HG02571 (cell line): ENCODE data around the gene TMEM94.
A peak's percentile ranks its signal among the peaks of the same experiment; 100 is the strongest.
"Not testable (repeated sequence)": the region's sequence is repeated elsewhere in the genome, so short reads cannot be mapped to it uniquely, and the experiment has no call there.

Experiments
- ATAC-seq: cut with Tn5 transposase; IDR thresholded peaks from one replicate; pipeline ENCODE4 v1.9.1; 2021; ENCODE audit warnings: mild to moderate bottlenecking, moderate library complexity; ENCODE audit not compliant: unreplicated experiment

Gene TMEM94

DNA sequence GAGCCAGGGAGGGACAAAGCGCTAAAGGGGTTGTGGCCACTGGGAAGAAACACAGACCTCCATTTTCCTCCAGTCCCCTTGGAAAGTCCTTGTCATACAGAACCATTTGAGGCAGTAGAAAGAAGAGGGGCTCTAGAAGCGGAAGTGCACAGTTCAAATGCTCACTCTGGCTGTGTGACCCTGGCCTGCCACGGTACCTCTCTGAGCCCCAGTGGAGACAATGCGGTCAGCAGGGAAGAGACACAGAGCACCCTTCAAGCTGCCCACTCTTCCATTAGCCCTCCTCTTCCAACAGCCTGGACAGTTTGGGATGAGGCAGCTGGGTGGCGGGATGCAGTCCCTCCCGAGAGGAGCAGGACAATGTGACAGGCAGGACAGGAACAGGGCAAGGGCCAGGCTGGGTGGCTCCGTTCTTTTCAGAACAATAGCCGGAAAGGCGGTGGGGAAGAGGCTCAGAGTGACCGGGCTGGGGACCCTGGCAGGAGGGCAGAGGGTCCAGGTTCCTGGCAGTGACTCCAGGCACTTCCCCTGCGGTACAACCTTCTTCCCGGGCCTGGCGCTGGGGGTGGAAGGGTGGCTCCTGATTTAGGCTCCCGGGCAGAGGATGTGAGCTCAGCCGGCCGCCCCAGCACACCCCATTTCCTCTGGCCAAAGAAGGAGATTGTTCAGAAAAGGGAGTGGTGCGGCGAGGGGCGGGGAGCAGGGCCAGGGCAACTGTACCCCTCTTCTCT is 53.3 kb downstream of the TMEM94 start:
- ATAC-seq = no peak

DNA sequence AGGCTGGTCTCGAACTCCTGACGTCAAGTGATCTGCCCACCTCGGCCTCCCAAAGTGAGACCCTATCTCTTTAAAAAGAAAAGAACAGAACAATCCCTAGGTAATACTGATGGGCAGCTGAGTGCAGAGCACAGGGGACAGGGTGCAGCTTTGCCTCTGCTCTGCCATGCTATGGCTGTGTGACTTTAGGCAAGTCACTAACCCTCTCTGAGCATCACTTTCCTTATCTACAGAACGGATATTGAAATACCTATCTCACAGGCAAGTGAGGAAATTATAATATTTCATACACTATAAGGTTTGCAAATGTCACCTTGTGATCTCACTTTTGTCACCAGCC is 54.8 kb downstream of the TMEM94 start:
- ATAC-seq = no peak

DNA sequence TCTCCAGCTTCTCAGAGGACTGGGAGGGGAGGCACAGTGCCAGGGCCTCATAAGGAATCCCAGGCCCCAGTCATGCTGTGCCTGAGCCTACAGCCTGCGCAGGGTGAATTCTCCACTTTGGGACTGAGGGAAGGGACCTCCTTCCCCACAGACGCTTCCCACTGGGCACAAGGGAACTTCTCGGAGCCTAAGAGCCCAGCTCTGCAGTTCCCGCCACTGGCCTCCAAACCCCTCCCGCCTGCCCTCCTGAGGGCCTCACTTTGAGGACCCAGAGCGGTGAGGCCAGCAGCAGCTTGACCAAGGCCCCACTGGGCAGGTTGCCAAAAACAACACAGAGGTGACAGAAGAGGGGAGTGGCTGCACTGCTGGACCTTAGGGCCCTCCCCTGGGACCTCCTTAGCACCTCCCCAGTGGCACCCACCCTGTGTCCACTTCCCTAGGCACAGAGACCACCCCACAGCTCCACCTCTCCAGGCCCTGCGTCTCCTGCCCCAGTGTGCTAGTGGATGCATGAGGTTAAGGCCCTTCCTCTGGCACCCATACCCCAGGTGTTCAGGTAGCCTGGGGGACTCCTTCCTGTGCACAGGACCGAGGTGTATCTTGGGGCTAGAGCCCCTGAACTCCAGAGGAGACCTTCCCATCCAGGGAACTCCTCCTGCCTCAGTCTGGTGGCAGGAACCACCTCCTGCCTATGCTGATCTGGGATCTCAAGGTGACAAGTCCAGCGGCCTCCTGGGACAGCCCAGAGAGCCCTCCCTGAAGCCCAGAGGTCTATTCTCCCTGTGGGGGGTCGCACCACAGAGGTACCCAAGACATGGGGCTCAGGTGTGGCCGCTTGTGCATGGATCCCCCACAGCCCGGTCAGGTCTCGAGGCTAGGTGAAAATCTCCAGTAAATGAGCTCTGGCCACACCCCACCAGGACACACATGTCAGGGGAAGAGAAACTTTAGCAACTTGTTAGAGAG is 55.5 kb downstream of the TMEM94 start:
- no peak for ATAC-seq

DNA sequence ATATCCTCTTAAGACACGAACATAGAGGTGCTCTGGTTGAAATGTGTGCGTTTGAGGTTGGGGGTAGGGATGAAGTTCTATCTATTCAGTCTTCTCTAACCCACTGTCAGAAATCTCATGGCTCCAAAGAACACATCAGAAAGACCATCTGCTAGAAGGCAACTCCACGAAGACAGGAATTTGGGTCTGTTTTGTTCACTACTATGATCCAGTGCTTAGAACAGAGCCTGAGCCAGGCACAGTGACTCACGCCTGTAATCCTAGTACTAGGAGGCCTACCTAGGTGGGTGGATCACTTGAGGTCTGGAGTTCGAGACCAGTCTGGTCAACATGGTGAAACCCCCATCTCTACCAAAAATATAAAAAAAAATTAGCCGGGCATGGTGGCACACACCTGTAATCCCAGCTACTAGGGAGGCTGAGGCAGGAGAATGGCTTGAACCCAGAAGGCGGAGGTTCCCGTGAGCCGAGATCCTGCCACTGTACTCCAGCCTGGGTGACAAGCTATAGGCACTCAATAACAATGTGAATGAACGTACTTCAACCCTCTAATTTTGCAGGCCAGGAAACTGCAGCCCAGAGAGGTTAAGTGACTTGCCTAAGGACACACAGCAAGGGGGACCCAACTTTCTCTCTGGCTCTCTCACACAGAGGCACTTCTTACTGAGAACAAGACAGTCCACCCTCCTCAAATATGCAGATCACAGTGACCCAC is 56.6 kb downstream of the TMEM94 start:
- no peak for ATAC-seq

DNA sequence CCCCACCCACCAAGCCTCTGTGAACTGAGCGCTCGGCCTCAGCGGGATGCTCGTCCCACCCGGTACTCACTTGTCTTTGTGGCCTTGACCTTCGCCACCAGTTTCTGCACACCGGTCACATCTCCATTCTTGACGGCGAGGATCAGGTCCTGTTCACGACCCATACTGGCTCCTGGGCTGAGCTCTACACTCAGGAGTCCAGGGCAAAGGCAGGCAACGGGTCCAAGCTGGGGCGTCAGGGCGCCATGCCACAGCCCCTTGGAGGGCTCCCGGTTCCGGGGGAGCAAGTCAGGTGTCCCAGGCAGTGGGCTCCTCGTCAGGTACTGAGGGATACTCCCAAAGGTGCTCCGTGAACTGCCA is 57.2 kb downstream of the TMEM94 start:
- ATAC-seq = no peak

DNA sequence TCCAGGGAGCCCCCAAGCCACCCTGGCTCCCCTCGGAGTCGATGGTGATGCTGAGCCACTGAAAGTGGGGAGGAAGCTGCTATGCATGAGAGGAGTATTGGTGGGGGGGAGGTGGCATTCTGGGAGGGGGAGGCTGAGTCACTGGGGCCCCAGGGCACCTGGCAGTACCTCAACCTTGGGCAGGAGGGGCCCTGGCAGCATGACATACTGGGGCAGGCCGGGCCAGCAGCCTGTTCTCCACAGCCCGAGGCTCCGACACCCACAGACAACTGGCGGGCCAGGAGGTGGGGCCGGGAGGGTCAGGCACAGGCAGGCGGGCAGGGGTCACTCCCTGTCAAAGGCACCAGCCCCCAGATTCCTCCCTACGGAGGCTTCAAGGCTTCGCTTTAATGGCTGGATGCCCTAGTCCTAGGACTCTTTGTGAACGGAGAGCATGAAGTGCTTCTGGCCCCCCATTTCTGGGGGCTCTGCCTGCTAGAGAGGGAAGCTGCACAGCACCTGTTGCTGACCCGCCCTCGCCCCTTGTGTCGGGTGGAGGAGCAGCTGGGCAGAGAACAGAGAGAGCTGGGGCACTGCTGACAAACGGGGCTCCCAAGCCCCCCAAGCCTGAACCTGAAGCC is 58.0 kb downstream of the TMEM94 start:
- ATAC-seq = no peak

DNA sequence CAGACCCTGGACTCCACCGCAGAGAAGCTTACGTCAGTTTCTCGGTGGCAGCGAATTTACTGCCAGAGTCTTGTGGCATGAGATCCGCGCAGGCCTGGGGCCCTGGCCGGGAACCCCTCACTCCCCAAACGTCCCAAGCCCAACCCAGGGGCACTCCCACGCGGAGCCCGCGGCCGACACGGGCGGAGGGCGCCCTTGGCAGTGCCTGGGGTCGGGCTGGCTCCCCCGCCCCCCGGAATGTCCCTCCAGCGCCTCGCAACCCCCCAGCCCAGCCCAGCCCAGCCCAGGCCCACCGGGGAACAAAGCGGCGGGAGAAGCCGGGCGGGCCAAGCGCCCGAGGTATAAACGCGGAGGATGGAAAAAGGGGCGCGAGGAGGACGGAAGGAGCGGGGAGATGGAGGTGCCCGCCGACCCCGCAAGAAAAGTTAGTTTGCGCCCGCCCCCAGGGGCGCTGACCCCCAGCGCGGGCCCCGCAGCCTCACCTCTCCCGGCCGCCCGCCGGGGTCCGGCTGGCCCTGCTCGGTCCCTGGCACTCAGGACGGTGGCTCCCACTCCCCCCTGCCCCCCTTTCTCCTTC is 58.6 kb downstream of the TMEM94 start:
- no peak for ATAC-seq

DNA sequence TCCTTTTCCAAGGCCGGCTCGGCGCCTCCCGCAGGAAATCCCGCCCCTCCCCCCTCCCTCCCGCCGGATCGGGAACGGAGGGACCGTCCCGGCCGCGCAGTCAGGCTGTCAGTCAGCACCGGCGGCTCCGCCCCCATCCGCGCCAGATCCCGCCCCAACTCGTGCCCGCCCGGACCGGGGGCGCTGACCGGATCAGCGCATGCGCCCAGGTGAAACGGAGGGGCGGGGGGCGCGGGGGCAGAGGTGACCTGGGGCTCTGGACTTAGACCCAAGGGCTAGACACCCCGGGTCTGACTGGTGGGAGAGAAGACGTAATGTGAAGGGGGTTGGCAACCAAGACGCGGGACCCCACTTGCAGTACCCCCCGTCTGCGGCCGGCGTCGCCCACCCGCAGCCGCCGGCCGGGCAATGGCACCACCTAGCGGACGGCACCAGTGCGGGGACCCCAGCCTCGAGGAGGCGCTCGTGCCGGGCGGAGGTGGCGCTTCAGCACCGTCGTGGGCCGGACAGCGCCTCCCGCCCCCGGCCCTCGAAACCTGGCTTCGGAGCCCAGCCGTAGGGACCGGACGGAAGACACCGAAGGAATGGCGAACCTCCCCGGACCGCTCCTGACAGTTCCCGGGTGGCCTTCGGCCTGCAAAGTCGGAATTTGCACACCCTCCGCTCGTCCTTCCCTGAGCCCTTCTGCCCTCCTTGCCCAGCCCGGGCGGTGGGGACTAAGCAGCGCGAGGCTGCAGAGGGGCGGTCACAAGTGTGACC is 59.2 kb downstream of the TMEM94 start, which contains the start of gene CASKIN2:
Gene CASKIN2, minus strand, starts transcription at position 42 of the 759 bp plus-strand sequence. CDS start 1,733 bp downstream, outside the sequence.
- peak; percentile 42 for ATAC-seq

DNA sequence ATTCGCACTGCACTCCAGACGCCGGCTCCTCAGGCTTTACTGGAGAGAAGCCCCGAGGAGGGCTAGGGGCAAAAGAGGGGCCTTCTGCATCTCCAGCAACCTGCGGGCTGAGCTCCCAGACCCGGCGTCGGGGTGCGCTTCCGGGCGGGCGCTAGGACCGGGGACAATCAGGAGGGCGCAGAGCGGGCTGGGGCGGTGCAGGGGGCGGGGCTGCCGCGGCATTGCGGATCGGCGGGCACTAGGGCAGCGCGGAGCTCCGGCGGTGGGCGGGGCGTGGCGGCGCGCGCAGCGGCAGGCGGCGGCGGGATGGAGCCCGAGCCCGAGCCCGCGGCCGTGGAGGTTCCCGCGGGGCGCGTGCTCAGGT is 59.8 kb downstream of the TMEM94 start, which contains the start of gene TSEN54:
Gene TSEN54, plus strand, starts transcription at position 274 of the 364 bp plus-strand sequence. Its CDS starts 33 bp downstream, at position 307.
- ATAC-seq = peak; percentile 63

DNA sequence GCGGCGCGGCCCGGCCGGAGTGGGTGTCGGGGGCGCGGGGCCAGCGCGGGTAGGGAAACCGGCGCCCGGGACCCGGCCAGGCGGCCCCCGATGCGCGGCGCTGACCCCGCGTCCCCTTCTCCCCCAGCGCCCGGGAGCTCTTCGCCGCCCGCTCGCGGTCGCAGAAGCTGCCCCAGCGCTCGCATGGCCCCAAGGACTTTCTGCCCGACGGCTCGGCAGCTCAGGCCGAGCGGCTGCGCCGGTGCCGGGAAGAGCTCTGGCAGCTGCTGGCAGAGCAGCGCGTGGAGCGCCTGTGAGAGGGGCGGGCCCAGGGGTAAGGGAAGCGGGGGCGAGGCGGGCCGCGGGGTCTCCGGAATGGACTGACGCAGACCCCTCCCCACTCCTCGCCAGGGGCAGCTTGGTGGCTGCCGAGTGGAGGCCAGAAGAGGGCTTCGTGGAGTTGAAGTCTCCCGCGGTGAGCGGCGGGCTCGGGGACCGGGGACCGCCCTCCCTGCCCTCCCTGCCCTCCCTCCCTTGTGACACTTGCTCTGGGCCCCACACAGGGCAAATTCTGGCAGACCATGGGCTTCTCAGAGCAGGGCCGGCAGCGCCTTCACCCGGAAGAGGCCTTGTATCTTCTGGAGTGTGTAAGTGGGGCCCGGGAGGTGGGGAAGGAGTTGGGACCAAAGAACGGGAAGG is 60.3 kb downstream of the TMEM94 start:
- peak; percentile 11 for ATAC-seq

DNA sequence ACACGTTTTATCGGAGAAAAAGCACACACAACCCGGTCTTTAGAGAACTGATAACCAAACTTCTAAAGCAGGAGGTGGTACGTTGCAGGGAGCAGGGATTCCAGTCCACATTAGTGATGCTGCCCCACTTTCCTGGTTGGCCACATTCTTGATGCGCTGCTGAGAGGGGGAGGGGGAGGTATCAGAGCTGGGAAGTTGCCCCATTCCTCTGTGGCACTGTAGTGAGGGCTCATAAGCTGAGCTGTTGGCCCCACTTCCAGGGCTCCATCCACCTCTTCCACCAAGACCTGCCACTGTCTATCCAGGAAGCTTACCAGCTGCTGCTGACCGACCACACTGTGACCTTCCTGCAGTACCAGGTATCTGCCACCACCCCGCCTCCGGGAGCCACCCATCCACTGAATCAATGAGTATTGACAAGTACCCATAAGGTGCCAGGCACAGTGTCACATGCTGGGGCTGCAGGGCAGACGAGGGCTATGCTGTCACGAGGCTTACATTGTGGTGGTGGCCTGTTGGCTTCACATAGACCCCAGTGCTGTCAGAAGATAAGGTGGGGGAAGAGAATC is 60.9 kb downstream of the TMEM94 start:
- no peak for ATAC-seq

DNA sequence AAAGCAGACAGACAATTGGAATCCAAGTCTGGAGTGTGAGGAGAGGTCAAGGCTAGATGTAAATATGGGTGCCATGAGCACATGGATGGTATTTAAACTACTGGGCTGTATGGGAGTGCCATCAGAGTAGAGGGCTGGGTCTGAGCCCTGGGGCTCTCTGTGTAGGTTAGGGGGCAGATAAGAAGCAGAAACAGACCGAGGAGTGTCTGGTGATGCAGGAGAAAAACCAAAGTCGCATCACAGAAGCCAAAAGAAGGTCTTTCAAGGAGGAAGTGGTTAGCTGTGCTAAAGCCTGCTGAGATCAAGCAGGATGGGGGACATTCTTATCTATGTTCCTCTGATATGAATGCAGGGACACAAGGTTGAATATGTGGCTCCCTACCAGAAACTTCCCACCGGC is 61.8 kb downstream of the TMEM94 start:
- no peak for ATAC-seq

DNA sequence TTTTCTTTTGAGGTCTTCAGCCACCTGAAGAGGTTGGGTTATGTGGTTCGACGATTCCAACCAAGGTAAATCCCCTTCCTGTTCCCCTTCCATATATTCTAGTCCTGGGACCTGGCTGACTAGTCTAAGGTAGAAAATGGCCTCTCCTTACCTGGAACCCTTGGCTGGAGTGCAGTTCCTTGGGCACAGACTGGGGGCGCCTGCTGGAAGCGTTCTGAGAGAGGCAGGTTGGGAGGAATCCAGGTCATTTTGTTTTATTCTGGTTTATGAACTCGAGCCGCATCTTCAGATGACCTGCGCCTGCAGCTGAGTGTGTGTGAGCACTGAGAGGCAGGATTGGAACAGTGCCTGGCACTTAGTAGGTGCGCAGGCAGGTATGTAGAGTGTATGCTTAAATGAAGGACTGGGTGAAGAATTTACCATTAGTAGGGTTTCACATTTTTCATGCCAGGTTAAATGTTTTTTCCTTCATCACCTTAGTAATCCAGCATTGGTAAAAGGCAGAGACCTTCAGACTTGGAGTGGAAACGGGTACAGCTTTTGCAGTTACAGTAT is 62.6 kb downstream of the TMEM94 start:
- no peak for ATAC-seq

DNA sequence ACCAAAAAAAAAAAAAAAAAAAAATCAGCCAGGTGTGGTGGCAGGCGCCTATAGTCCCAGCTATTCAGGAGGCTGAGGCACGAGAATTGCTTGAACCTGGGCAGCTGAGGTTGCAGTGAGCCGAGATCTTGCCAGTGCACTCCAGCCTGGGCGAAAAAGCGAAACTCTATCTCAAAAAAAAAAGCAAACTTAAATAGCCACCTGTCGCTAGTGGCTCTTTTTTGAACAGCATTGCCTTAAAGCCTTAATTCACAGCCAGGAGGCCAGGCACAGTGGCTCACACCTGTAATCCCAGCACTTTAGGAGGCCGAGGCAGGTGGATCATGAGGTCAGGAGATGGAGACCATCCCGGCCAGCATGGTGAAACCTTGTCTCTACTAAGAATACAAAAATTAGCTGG is 64.0 kb downstream of the TMEM94 start:
- not testable (repeated sequence) for ATAC-seq

DNA sequence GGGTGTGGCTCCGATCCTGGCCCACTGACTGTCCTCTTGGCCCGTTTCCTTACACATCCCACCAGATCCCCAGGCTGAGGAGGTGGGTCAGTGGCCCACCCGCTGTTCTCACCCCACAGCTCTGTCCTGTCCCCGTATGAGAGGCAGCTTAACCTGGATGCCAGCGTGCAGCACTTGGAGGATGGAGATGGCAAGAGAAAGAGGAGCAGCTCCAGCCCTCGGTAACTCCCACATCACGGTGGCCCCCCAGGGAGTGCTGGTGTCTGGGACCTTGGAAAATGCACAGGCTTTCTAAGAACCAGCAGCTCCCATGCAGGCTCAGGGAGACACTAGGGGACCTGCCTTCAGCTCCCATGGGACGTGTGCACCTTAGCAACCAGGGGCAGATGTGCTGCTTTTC is 64.9 kb downstream of the TMEM94 start:
- no peak for ATAC-seq

DNA sequence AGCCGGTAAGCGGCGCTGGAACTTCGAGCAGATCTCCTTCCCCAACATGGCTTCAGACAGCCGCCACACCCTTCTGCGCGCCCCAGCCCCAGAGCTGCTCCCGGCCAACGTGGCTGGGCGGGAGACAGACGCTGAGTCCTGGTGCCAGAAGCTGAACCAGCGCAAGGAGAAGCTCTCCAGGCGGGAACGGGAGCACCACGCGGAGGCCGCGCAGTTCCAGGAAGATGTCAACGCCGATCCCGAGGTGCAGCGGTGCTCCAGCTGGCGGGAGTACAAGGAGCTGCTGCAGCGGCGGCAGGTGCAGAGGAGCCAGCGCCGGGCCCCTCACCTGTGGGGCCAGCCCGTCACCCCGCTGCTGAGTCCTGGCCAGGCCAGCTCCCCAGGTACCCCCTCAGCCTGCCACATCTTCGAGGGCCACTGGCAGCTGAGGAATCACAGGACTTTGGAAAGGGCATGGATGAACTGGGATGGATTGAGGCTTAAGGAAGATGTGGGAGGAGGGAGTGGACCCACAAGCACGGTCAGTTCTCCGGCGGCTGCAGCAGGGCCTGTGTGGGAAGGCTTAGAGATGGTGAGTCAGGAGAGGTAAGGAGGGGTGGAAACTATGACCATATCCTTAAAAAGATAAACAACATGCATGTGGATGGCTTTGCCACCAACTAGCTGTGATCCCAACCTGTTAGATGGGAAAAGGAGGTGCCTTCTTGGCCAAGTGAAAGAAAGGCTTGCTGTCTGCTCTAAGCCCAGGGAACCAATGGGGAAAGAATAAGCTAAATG is 65.7 kb downstream of the TMEM94 start:
- no peak for ATAC-seq

DNA sequence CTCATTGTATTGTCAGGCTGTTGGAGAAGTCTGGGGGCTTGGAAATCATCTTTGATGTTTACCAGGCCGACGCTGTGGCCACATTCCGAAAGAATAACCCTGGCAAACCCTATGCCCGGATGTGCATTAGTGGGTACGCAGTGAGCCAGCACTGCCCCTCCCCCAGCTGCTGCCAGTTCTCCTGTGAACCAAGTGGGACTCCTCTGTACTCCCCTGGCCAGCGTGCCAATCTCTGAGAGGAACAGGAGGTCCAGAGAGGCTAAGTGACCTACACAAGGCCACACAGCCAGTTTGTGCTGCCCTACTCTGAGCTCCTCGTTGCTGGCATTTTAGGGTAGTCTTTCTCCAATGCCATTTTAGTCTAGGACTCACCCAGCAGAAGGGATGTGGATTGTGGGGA is 67.2 kb downstream of the TMEM94 start:
- no peak for ATAC-seq
